Panc1 (cell line): ENCODE results near the gene BSND. TPM values are rescaled to one million over a fixed set of nuclear protein-coding genes. Genes with fewer than 3 reads are reported as not detected.
A peak's percentile ranks its signal among the peaks of the same experiment; 100 is the strongest.
"Not testable (repeated sequence)": the region's sequence is repeated elsewhere in the genome, so short reads cannot be mapped to it uniquely, and the experiment has no call there.

Source experiments
- ATAC-seq: fragments of 200-7000 bp; cut with Tn5 transposase; 2 replicates; pipeline ENCODE4 v1.9.1; 2020; ENCODE audit warnings: mild to moderate bottlenecking, moderate library complexity
- BruUV-seq: library from RNA; stranded (reverse); fragments of 400-500 nt; replicated peaks from 2 replicates; lab custom pipeline; 2021; lab: Mats Ljungman, UMichigan
- CTCF ChIA-PET: fragments of 300-600 bp; sonication (Branson Sonifier 250); formaldehyde crosslinking; loops from one replicate; lab custom pipeline; 2022; ENCODE audit warnings: antibody characterized with exemption; lab: Charles Lee
- POLR2A ChIA-PET: fragments of 300-600 bp; sonication (Branson Sonifier 250); formaldehyde crosslinking; loops from one replicate; lab custom pipeline; 2022; ENCODE audit warnings: antibody characterized with exemption; lab: Charles Lee
- DNase-seq: peaks from one replicate; pipeline ENCODE4 v3.0.0-alpha.2; 2010; ENCODE audit warnings: low read depth, low spot score
- H3K27ac ChIP-seq: 2 replicates; pipeline ENCODE4 v1.5.1; 2011; ENCODE audit warnings: mild to moderate bottlenecking, low read length, inconsistent platforms
- H3K27me3 ChIP-seq: fragments of 200-500 bp; sonication (Bioruptor generic); 2 replicates; pipeline ENCODE4 v1.6.0; 2014; ENCODE audit warnings: low read length, inconsistent platforms; ENCODE audit not compliant: control insufficient read depth, insufficient read depth
- H3K36me3 ChIP-seq: fragments of 200-500 bp; sonication (Bioruptor generic); 2 replicates; pipeline ENCODE4 v1.5.1; 2014; ENCODE audit warnings: inconsistent platforms, mild to moderate bottlenecking, low read length, moderate library complexity; ENCODE audit not compliant: control insufficient read depth, insufficient read depth
- H3K4me1 ChIP-seq: 2 replicates; pipeline ENCODE4 v1.5.1; 2011; ENCODE audit warnings: inconsistent platforms, mild to moderate bottlenecking, low read length, moderate library complexity; ENCODE audit not compliant: control insufficient read depth, insufficient read depth
- H3K4me3 ChIP-seq, 2 experiments: 2 replicates each; pipeline ENCODE4 v1.5.1; 2011 to 2012; ENCODE audit warnings: low read depth in 2 of 2, low read length in 2 of 2, mild to moderate bottlenecking in 2 of 2, inconsistent platforms in 1 of 2, moderate library complexity in 1 of 2
- H3K9me3 ChIP-seq: fragments of 200-500 bp; sonication (Bioruptor generic); 2 replicates; pipeline ENCODE4 v1.5.1; 2014; ENCODE audit warnings: low read depth, mild to moderate bottlenecking, inconsistent platforms, low read length, moderate library complexity; ENCODE audit not compliant: control insufficient read depth, insufficient read depth
- CTCF ChIP-seq: fragments of 450-650 bp; IDR thresholded peaks from 2 replicates; pipeline ENCODE4 v1.5.1; 2017; ENCODE audit warnings: mild to moderate bottlenecking
- REST ChIP-seq, 2 experiments: IDR thresholded peaks; 2 replicates each; pipeline ENCODE4 v1.6.1; 2011 to 2012; ENCODE audit warnings: low read depth in 2 of 2, control low read depth in 1 of 2, low read length in 1 of 2, mild to moderate bottlenecking in 1 of 2, moderate library complexity in 1 of 2; ENCODE audit not compliant: insufficient read depth in 1 of 2
- in situ Hi-C: cut with HindIII; loops from 2 replicates; pipeline ENCODE4 v1.10.0; 2016; ENCODE audit warnings: low sequenced_read_pairs, low pct_unique_long_range_greater_than_20kb
- intact Hi-C: fragments of 100-400 bp; cut with micrococcal nuclease; formaldehyde crosslinking; loops from one replicate; pipeline ENCODE4 v1.10.0; 2022; ENCODE audit not compliant: unreplicated experiment
- total RNA-seq: library from RNA; stranded (reverse); gene quantifications from one replicate; pipeline ENCODE4 v1.2.1, GENCODE V29; 2021; ENCODE audit not compliant: unreplicated experiment

The BSND gene
- total RNA-seq, 1 experiment from 2014 or later = not detected

- Histone ChIP-seq H3K36me3 (no peaks in the 10 kb centered on the region), H3K27ac (no peak overlapping the region), H3K27me3 (no peaks in the 10 kb centered on the region; the same call in 1 of the 2 replicates), H3K4me1 (no peaks in the 10 kb centered on the region), H3K9me3 (no peaks in the 10 kb centered on the region), H3K4me3 (no peak overlapping the region)
- no TSS peak for BruUV-seq
- in situ Hi-C loops = no loop called here
- CTCF ChIA-PET = interaction anchor here (0.7 to 2.3 kb wide), 9 partner anchors 11 to 82 kb away, joined by 3 to 30 read pairs (median 6); no protein-coding TSS in a partner anchor
- ATAC-seq (peak; percentile 100), DNase-seq (peak; percentile 65)
- TF ChIP-seq CTCF (peak; percentile 96), REST (IDR thresholded peaks at IDR 0.05; ENCODE audit: insufficient read depth in 1 of 2, low read depth in 2 of 2, low read length in 1 of 2) (no peak)
- POLR2A ChIA-PET = no interaction called here
- intact Hi-C loops = no loop called here
Observed at GRCh38 chr1:55021942-55022546, 23.3 kb downstream of the BSND start.

GRCh38 chr1:55024163-55024562 is 25.4 kb downstream of the BSND start:
- ATAC-seq, H3K36me3 ChIP-seq, intact Hi-C loops, H3K9me3 ChIP-seq, H3K4me1 ChIP-seq, POLR2A ChIA-PET, H3K27me3 ChIP-seq, BruUV-seq, H3K27ac ChIP-seq, H3K4me3 ChIP-seq, in situ Hi-C loops, DNase-seq: not testable (repeated sequence)
- CTCF ChIA-PET = interaction anchor here (0.6 kb wide), 1 partner anchor 79 kb away, joined by 3 read pairs; no protein-coding TSS in a partner anchor

GRCh38 chr1:55026682-55027081 is 27.9 kb downstream of the BSND start:
- POLR2A ChIA-PET, H3K27ac ChIP-seq, intact Hi-C loops, BruUV-seq, CTCF ChIA-PET, H3K9me3 ChIP-seq, in situ Hi-C loops, H3K4me3 ChIP-seq, DNase-seq, H3K4me1 ChIP-seq, H3K27me3 ChIP-seq, H3K36me3 ChIP-seq, ATAC-seq: not testable (repeated sequence)

GRCh38 chr1:55031098-55031497 is 32.4 kb downstream of the BSND start:
- in situ Hi-C loops, H3K4me3 ChIP-seq, intact Hi-C loops, H3K9me3 ChIP-seq, H3K4me1 ChIP-seq, DNase-seq, ATAC-seq, H3K36me3 ChIP-seq, H3K27ac ChIP-seq, POLR2A ChIA-PET, BruUV-seq, CTCF ChIA-PET: not testable (repeated sequence)
- peaks cover 16% of the 10 kb centered on the region for H3K27me3 ChIP-seq
